CD8-positive, alpha-beta memory T cell (primary cell): ENCODE measurements around the gene LIN7C. TPM values are rescaled to one million over a fixed set of nuclear protein-coding genes. Genes with fewer than 3 reads are reported as not detected.

ENCODE experiments used
- CTCF ChIA-PET: fragments of 350-600 bp; sonication (Branson Sonifier 250); formaldehyde crosslinking; loops from one replicate; lab custom pipeline; 2021; ENCODE audit warnings: antibody characterized with exemption; lab: Charles Lee
- POLR2A ChIA-PET: fragments of 350-600 bp; sonication (Branson Sonifier 250); formaldehyde crosslinking; loops from one replicate; lab custom pipeline; 2021; ENCODE audit warnings: antibody characterized with exemption; lab: Charles Lee
- DNase-seq, 5 donors: peaks; one replicate each; pipeline versions ENCODE4 v3.0.0 to v3.0.0-alpha.2; 2020 to 2022; ENCODE audit warnings: mixed read lengths in 1 of 5
- H3K27ac ChIP-seq: one replicate; pipeline ENCODE4 v1.7.0; 2013; ENCODE audit warnings: low read depth, mild to moderate bottlenecking, low read length, moderate library complexity
- H3K27me3 ChIP-seq: 2 replicates; pipeline ENCODE4 v1.7.0; 2013; ENCODE audit warnings: low read length, mild to moderate bottlenecking; ENCODE audit not compliant: insufficient read depth, poor library complexity, severe bottlenecking
- H3K36me3 ChIP-seq: 2 replicates; pipeline ENCODE4 v1.7.0; 2013; ENCODE audit warnings: mild to moderate bottlenecking, low read length, moderate library complexity; ENCODE audit not compliant: insufficient read depth
- H3K4me1 ChIP-seq: 2 replicates; pipeline ENCODE4 v1.7.0; 2013; ENCODE audit warnings: mild to moderate bottlenecking, low read length, moderate library complexity; ENCODE audit not compliant: insufficient read depth
- H3K4me3 ChIP-seq: 2 replicates; pipeline ENCODE4 v1.7.0; 2013; ENCODE audit warnings: mild to moderate bottlenecking, low read length
- H3K9me3 ChIP-seq: 2 replicates; pipeline ENCODE4 v1.7.0; 2013; ENCODE audit warnings: mild to moderate bottlenecking, low read length
- H3K27ac Mint-ChIP-seq, 8 donors: one replicate each; pipeline ENCODE4 v1.8.0; 2020 to 2021; ENCODE audit warnings: mixed read lengths in 8 of 8, mild to moderate bottlenecking in 6 of 8, inconsistent platforms in 3 of 8, moderate library complexity in 3 of 8
- H3K27me3 Mint-ChIP-seq, 2 donors: one replicate each; pipeline ENCODE4 v1.8.0; 2020 to 2021; ENCODE audit warnings: mixed read lengths in 2 of 2, mild to moderate bottlenecking in 1 of 2, moderate library complexity in 1 of 2
- H3K36me3 Mint-ChIP-seq, 3 donors: one replicate each; pipeline ENCODE4 v1.8.0; 2020 to 2021; ENCODE audit warnings: mixed read lengths in 3 of 3, inconsistent platforms in 1 of 3, mild to moderate bottlenecking in 1 of 3
- H3K4me1 Mint-ChIP-seq, 3 donors: one replicate each; pipeline ENCODE4 v1.8.0; 2020 to 2021; ENCODE audit warnings: mixed read lengths in 3 of 3, inconsistent platforms in 1 of 3, mild to moderate bottlenecking in 1 of 3
- H3K4me3 Mint-ChIP-seq, 7 donors: one replicate each; pipeline ENCODE4 v1.8.0; 2020 to 2021; ENCODE audit warnings: mixed read lengths in 7 of 7, mild to moderate bottlenecking in 6 of 7, moderate library complexity in 4 of 7, inconsistent platforms in 2 of 7
- H3K9me3 Mint-ChIP-seq, 5 donors: one replicate each; pipeline ENCODE4 v1.8.0; 2020 to 2022; ENCODE audit warnings: mixed read lengths in 5 of 5, mild to moderate bottlenecking in 3 of 5, moderate library complexity in 2 of 5, inconsistent platforms in 1 of 5
- polyA plus RNA-seq: library from polyadenylated mRNA; unstranded; fragments of 300-500 nt; fragmentation: Illumina TruSeq; gene quantifications from one replicate; pipeline ENCODE4 v1.2.3, GENCODE V29; 2021
- total RNA-seq, 2 experiments: library from RNA; stranded (reverse); gene quantifications; one replicate each; pipeline ENCODE4 v1.2.3, GENCODE V29; 2021

The LIN7C gene
- total and polyA plus RNA-seq, 3 experiments from 2014 or later, result 14.7 to 28.9 (median 27.4) TPM

DNA sequence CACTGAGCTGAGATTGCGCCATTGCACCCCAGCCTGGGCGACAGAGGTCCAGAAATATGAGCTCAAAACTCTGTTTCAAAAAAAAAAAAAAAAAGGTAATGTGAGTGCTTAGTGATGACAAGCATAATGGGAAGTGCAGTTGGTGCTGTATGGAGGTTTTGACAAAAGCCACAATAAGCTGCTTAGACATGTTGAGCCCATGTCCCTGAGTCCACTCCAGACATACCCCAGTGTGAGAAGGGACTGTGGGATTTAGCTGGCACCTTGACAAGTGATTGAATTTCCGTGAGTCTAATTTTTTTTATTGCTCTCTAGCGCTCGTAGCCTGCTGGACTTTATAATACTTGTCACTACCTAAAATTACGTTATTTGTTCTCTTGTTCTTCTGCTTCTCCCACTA lies 18.9 kb downstream of the LIN7C start:
- Histone ChIP-seq H3K27ac (no peak overlapping the region), H3K4me1 (no peaks in the 10 kb centered on the region), H3K27me3 (no peaks in the 10 kb centered on the region), H3K36me3 (no peaks in the 10 kb centered on the region), H3K4me3 (no peak overlapping the region), H3K9me3 (no peaks in the 10 kb centered on the region)
- H3K9me3 Mint-ChIP-seq, result no peaks in the 10 kb centered on the region
- H3K27me3 Mint-ChIP-seq, result no peaks in the 10 kb centered on the region
- POLR2A ChIA-PET, result interaction anchor here (1.2 kb wide), 1 partner anchor 9 kb away, joined by 7 read pairs; no protein-coding TSS in a partner anchor
- no peak overlapping the region for H3K4me3 Mint-ChIP-seq
- peaks cover 0 to 32% (median 3%) of the 10 kb centered on the region in 3 donors for H3K36me3 Mint-ChIP-seq
- CTCF ChIA-PET, result interaction anchor here (5.6 kb wide), 1 partner anchor 10 kb away, joined by 47 read pairs; no protein-coding TSS in a partner anchor
- no peak overlapping the region for H3K27ac Mint-ChIP-seq
- DNase-seq, result no peak
- no peaks in the 10 kb centered on the region for H3K4me1 Mint-ChIP-seq

DNA sequence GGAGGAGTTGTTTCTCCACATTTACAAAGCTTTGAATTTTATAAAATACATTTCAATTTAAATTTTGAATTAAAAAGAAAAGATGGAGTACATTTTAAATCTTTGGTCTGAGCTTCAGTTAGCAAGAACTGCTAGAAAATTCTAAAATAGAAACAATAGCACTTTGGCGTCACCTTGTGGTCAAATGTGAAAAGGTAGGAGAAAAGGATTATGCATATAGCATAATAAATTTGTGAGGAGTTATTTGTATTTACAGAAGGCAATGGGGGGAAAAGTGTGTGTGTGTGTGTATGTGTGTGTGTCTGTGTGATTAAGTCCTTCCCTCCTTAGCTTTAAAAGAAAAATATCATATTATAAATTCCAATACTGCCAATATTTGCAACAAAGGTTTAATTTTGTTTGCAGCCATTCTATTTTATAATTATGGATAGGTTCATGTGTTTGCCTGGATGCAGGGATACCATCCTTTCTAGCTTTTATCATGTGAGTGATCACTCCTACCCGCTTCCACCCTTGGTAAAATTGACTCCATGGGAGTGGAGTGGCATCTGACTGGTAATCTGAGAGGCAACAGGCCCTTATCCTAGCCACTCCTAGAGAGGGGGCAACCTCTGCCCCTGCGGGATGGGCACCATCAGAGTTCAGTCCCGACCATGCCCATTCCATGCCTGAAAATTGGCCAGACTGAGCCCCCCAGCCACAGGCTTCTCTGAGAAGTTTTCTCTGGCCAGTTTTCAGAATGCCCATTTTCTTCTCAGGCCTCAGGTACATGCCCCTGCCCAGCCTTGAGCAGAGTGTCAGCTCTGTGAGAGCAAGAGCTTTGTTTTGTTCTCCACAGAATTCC lies 20.4 kb downstream of the LIN7C start:
- no peak overlapping the region for H3K27ac Mint-ChIP-seq
- peaks cover 0 to 19% (median 2%) of the 10 kb centered on the region in 3 donors for H3K36me3 Mint-ChIP-seq
- Histone ChIP-seq H3K9me3 (no peaks in the 10 kb centered on the region), H3K36me3 (no peaks in the 10 kb centered on the region), H3K4me1 (no peaks in the 10 kb centered on the region), H3K27me3 (no peaks in the 10 kb centered on the region), H3K4me3 (no peak overlapping the region), H3K27ac (no peak overlapping the region)
- no peaks in the 10 kb centered on the region for H3K4me1 Mint-ChIP-seq
- H3K9me3 Mint-ChIP-seq, result no peaks in the 10 kb centered on the region
- no peak overlapping the region for H3K4me3 Mint-ChIP-seq
- ChIA-PET CTCF (interaction anchor here (0.7 to 5.6 kb wide), 8 partner anchors 9 to 305 kb away, joined by 3 to 47 read pairs (median 6); partner anchors contain the start of gene LGR4), POLR2A (interaction anchor here (1.2 kb wide), 1 partner anchor 11 kb away, joined by 7 read pairs; no protein-coding TSS in a partner anchor)
- peak in 3 of 5 donors; percentile 7 to 41 (median 25) for DNase-seq
- H3K27me3 Mint-ChIP-seq, result no peaks in the 10 kb centered on the region

DNA sequence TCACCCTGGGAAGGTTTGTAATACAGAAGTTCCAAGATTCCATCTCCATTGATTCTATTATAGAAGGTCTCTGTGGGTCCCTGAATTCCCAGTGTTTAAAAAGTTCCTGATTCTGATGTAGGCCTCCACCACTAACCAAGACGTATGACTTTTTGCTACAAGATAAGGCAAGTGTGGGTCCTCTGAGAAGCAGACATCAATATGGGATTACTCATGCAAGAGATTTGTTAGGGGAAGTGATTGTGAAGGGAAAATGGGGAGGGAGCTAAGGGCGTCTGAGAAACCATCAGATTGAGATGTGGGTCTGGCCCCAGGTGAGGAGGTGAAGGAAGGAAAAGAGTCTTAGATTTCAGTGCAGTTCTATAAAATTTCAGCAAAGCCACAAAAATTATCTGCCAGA lies 23.8 kb downstream of the LIN7C start:
- Histone ChIP-seq H3K36me3 (no peaks in the 10 kb centered on the region), H3K4me1 (no peaks in the 10 kb centered on the region), H3K27ac (no peak overlapping the region), H3K27me3 (no peaks in the 10 kb centered on the region), H3K4me3 (no peak overlapping the region), H3K9me3 (no peaks in the 10 kb centered on the region)
- H3K4me3 Mint-ChIP-seq, result no peak overlapping the region
- no peak overlapping the region for H3K27ac Mint-ChIP-seq
- no peaks in the 10 kb centered on the region for H3K4me1 Mint-ChIP-seq
- peaks cover 0 to 1% of the 10 kb centered on the region in 2 donors for H3K27me3 Mint-ChIP-seq
- ChIA-PET POLR2A (no interaction called here), CTCF (interaction anchor here (5.6 kb wide), 1 partner anchor 15 kb away, joined by 47 read pairs; no protein-coding TSS in a partner anchor)
- DNase-seq, result no peak
- no peaks in the 10 kb centered on the region for H3K9me3 Mint-ChIP-seq
- peaks cover 0 to 2% (median 0%) of the 10 kb centered on the region in 3 donors for H3K36me3 Mint-ChIP-seq

DNA sequence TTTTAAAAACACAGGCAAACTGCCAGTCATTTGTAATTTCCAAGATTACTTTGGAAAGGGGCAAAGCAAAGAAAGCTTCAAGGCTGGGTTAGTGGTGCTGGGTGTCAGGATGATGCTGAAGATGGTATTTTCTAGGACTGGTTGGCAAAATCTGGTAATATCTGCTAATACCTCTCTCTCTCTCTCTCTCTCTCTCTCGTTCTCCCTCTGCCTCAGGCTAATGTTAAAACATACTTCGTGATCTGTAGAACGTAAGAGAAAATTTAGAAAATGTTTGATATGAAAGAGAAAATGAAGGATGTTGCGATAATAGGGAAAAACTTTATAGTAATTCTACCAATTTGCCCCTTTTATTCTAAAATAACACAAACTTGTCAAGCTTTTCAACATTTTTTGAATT lies 24.6 kb downstream of the LIN7C start:
- H3K4me1 ChIP-seq, result no peaks in the 10 kb centered on the region
- CTCF ChIA-PET, result no interaction called here

DNA sequence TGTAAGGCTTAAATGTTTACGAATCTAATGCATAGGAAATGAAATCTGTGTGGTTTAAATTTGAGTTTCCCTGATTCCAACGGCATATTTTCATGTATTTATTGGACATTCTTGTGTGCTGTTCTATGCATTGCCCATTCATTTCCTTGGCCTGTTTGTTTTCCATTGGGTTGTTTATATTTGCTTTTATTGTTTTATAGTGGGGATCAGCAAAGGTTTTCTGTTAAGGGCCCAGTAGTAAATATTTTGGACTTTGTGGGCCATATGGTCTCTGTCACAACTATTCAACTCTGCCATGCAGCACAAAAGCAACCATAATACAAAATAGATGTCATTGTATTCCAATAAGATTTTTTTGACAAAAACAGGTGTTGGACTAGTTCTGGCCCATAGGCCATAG lies 28.7 kb downstream of the LIN7C start:
- no peak overlapping the region for H3K4me3 ChIP-seq
- Mint-ChIP-seq H3K4me1 (peaks cover 4 to 7% (median 6%) of the 10 kb centered on the region in 3 donors), H3K4me3 (no peak overlapping the region), H3K27me3 (peaks cover 1 to 7% of the 10 kb centered on the region in 2 donors), H3K9me3 (peaks cover 0 to 2% (median 0%) of the 10 kb centered on the region in 5 donors), H3K36me3 (peaks cover 0 to under 1% (median 0%) of the 10 kb centered on the region in 3 donors), H3K27ac (no peak overlapping the region)
- no peaks in the 10 kb centered on the region for H3K9me3 ChIP-seq
- no peaks in the 10 kb centered on the region for H3K4me1 ChIP-seq
- no peak overlapping the region for H3K27ac ChIP-seq
- ChIA-PET CTCF (interaction anchor here (1.4 to 2.7 kb wide), 2 partner anchors 8 to 294 kb away, joined by 3 to 15 read pairs; no protein-coding TSS in a partner anchor), POLR2A (no interaction called here)
- no peaks in the 10 kb centered on the region for H3K36me3 ChIP-seq
- DNase-seq, result no peak
- H3K27me3 ChIP-seq, result no peaks in the 10 kb centered on the region

More for the DNA sequence above, 24.6 kb downstream of the LIN7C start:
- Mint-ChIP-seq H3K9me3 (no peaks in the 10 kb centered on the region), H3K27me3 (peaks cover 0 to 1% of the 10 kb centered on the region in 2 donors), H3K36me3 (peaks cover 0 to 2% (median 0%) of the 10 kb centered on the region in 3 donors), H3K27ac (no peak overlapping the region), H3K4me3 (no peak overlapping the region), H3K4me1 (no peaks in the 10 kb centered on the region)
- Histone ChIP-seq H3K36me3 (no peaks in the 10 kb centered on the region), H3K27me3 (no peaks in the 10 kb centered on the region), H3K27ac (no peak overlapping the region), H3K4me3 (no peak overlapping the region), H3K9me3 (no peaks in the 10 kb centered on the region)
- no peak for DNase-seq
- POLR2A ChIA-PET, result no interaction called here

DNA sequence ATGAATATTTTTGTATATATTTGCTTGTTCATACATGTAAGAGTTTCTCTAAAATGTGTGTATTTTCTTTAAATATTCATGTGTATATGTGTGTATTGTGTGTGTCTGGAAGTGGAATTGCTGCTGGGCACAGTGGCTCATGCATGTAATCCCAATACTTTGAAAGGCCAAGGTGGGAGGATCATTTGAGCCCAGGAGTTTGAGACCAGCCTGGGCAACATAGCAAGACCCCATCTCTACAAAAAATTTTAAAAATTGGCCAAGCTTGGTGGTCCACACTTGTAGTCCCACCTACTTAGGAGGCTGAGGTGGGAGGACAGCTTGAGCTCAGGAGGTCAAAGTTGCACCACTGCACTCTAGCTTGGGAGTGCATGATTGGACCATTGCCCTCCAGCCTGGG lies 29.3 kb downstream of the LIN7C start:
- H3K4me3 Mint-ChIP-seq, result peak overlapping the region in 1 of 7 donors; percentile 29
- H3K9me3 Mint-ChIP-seq, result peaks cover 0 to 2% (median 0%) of the 10 kb centered on the region in 5 donors
- Histone ChIP-seq H3K27ac (no peak overlapping the region), H3K36me3 (no peaks in the 10 kb centered on the region), H3K9me3 (no peaks in the 10 kb centered on the region), H3K4me1 (no peaks in the 10 kb centered on the region), H3K27me3 (no peaks in the 10 kb centered on the region), H3K4me3 (no peak overlapping the region)
- H3K36me3 Mint-ChIP-seq, result peaks cover 0 to 3% (median 0%) of the 10 kb centered on the region in 3 donors
- DNase-seq, result no peak
- no peak overlapping the region for H3K27ac Mint-ChIP-seq
- CTCF ChIA-PET, result interaction anchor here (1.4 to 2.7 kb wide), 2 partner anchors 9 to 294 kb away, joined by 3 to 15 read pairs; no protein-coding TSS in a partner anchor
- peaks cover 8 to 11% (median 10%) of the 10 kb centered on the region in 3 donors for H3K4me1 Mint-ChIP-seq
- H3K27me3 Mint-ChIP-seq, result peaks cover 1 to 11% of the 10 kb centered on the region in 2 donors
- POLR2A ChIA-PET, result no interaction called here

DNA sequence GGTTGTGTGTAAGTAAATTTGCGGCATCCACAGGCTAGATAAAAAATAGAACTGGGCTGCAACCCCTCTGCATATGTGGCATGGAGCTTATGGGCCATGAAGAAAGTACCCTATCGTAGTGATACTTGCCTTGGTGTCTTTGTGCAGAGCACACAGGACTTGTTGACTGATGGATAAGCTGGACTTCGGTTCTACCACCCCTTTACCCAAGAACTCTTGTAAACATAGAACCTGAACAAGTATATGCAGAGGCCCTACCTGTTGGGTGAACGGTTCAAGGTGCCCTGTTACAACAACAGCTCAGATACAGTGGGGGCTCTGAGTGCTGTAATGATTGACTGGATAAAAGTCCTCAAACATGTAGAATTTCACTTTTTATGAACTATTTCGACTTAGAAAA lies 30.9 kb downstream of the LIN7C start:
- Histone ChIP-seq H3K27ac (no peak overlapping the region), H3K4me3 (no peak overlapping the region), H3K27me3 (no peaks in the 10 kb centered on the region), H3K36me3 (no peaks in the 10 kb centered on the region), H3K9me3 (no peaks in the 10 kb centered on the region), H3K4me1 (peaks cover 9% of the 10 kb centered on the region)
- ChIA-PET CTCF (interaction anchor here (2.7 kb wide), 1 partner anchor 10 kb away, joined by 15 read pairs; no protein-coding TSS in a partner anchor), POLR2A (no interaction called here)
- no peak overlapping the region for H3K27ac Mint-ChIP-seq
- peak overlapping the region in 1 of 7 donors; percentile 24 for H3K4me3 Mint-ChIP-seq
- H3K27me3 Mint-ChIP-seq, result peaks cover 6 to 16% of the 10 kb centered on the region in 2 donors
- H3K36me3 Mint-ChIP-seq, result peaks cover 0 to 3% (median 0%) of the 10 kb centered on the region in 3 donors
- H3K9me3 Mint-ChIP-seq, result peaks cover 0 to 2% (median 0%) of the 10 kb centered on the region in 5 donors
- H3K4me1 Mint-ChIP-seq, result peaks cover 16 to 20% (median 19%) of the 10 kb centered on the region in 3 donors
- DNase-seq, result no peak
